Measurements from ENCODE around the gene ZNF580.

Gene ZNF580

DNA sequence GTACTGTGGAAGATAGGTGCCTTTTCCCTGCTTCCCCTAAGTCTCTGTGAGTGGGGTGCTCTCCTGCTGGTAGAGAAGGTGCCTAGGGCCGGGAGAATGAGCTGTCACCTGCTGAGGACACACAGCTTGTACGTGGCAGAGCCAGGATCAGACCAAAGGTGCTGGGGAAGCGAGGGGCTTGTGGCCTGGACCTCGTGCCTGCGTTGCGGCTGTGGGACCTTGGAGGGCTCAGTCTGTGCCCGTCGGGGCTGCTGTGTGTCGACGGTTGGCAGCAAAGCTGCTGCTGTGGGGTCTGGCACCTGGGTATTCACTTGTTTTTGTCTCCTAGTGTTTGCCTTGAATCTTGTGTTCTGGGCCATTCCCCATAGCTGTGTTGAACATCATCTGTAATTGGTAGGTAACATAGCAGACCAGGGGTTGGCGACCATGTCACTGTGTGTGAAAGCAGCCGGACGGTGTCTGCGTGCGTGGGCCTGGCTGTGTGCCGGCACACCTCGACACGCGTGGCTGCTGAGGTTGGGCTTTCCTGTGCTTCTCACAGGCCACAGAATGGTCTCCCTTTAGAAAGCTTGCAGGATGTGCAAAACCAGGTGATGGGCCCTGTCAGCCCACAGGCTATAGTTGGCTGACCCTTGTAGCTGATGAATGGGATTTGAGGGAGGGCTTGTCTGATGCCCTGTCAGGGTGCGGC is 23.2 kb downstream of the ZNF580 start:
- DNase-seq = no peak

DNA sequence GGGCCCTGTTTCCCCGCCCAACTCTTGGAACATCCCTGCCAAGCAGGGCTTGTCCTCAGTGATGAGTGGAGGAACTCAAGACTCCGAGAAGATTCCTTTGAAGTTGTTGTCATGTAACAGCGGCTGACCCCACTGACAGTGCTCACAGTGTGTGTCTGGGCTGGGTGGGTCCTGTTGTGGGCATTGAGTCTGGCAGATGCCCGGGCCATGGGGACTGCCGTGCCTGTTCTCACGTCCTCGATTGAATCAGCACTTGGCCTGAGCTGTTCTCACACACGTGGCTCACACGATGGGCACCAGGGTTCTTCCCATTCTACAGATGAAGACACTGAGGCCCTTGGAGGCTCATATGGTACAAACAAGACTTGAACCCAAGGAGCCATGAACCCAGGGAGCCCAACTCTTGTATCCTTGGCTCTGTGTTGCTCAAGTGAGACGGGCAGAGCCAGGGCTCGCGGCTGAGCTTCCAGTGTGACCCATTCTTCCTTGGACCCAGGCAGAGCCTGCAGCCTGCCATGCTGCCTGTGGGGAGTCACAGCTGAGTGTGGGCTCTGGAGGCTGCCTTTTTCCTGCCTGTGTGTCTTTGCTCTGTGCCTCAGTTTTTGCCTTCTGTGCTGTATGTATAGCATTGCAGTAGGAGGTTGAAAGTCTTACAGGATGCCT is 25.7 kb downstream of the ZNF580 start:
- DNase-seq = no peak

DNA sequence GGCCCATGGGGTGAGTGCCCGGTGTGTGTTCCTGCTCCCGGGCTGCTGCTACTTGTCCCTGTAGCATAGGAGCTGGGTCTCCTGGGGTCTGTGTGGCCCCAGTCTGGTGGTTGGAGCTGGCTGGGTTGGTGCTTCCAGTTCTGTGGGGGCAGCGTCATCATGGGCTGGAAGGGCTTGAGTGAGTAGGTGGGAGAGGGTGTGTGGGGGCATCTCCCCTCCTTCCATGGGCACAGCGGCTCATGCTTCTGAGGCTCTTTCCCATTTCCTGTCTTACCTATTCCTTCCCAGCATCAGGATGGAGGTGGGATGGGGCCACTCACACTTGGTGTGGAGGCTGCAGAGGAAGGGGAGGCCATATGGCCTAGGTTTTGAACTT is 26.2 kb downstream of the ZNF580 start:
- DNase-seq = no peak

DNA sequence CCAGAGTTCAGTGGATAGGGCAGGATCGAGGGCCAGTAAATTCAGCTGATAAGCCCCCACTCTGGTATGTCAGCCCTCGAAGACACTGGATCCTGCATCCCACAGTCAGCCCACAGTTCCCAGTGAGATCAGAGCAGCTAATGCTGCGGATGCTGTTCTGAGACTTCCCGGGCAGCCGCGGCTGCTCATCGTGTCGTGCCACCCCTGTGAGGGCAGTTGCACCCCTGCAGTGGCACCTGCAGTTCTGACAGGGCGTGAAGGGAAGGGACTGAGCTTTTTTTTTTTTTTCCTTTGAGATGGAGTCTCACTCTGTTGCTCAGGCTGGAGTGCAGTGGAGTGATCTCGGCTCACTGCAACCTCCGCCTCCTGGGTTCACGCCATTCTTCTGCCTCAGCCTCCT is 26.7 kb downstream of the ZNF580 start:
- DNase-seq = no peak

DNA sequence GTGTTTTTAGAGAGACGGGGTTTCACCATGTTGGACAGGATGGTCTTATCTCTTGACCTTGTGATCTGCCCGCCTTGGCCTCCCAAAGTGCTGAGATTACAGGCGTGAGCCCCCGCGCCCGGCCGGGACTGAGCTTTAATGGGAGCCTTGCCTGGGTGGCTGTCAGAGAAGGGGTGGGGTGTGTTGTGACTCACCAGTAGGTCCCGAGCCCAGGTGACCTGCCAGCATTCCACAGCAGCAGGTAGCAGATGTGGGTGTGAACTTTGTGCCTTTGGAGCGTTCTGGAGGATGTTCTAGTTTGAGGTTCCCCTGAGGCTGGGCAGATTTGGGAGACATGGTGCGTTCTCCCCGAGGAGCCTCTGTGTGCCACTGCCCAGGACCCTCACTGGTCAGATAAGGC is 27.2 kb downstream of the ZNF580 start:
- no peak for DNase-seq

DNA sequence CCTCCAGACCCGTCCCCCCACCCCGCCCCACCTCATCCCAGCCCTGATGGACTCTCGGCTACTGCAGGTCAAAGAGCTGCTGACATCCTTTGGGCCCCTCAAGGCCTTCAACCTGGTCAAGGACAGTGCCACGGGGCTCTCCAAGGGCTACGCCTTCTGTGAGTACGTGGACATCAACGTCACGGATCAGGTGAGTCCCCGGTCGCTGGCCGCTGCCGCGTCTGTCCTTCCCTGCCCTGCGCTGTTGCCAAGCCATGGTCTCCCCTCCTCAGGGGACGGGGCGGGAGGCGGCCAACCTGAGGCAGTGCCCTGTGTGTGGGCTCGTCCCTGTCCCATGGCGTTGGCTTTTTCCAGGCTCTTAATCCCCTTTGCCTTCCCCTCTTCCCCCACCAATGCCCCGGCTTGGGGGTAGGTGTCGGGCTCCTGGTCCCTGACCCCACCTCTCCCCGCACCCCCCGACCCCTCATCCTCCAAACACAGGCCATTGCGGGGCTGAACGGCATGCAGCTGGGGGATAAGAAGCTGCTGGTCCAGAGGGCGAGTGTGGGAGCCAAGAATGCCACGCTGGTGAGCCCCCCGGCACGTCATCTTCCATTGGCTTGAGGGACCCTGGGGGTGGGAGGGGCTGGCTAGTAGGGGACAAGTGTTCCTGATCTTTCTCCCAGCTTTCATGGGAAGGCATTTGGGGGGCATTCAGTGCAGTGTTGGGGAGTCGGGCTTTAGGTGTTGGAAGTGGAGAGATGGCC is 28.0 kb downstream of the ZNF580 start:
- DNase-seq = no peak

DNA sequence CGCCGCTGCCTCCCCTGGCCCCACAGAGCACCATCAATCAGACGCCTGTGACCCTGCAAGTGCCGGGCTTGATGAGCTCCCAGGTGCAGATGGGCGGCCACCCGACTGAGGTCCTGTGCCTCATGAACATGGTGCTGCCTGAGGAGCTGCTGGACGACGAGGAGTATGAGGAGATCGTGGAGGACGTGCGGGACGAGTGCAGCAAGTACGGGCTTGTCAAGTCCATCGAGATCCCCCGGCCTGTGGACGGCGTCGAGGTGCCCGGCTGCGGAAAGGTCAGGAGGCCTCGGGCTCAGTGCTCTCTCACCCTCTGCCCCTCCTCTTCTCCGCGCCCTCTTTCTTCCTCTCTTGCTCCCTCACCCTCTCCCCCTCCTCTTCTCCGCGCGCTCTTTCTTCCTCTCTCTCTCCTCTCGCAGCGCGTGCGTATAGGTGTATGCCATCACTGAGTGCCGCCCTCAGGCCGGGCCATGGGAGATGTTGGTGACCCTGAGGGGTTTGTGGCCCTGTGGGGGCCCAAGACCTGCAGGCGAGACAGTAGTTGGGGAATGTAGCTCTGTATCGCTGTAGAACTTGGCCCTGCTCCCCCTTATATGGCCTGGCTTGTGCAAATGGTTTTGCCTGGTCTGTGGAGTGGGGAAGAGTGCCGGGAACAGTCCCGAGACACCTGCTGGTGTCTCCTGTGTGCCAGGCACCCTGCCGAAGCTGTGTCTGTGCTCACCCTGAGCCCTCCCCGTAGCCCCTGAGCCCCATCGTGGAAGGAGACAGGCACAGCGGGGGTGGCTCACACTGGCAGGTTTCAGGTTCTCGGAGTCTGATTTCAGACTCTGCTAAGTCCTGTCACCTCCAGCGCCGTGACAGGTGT is 28.8 kb downstream of the ZNF580 start:
- no peak for DNase-seq

DNA sequence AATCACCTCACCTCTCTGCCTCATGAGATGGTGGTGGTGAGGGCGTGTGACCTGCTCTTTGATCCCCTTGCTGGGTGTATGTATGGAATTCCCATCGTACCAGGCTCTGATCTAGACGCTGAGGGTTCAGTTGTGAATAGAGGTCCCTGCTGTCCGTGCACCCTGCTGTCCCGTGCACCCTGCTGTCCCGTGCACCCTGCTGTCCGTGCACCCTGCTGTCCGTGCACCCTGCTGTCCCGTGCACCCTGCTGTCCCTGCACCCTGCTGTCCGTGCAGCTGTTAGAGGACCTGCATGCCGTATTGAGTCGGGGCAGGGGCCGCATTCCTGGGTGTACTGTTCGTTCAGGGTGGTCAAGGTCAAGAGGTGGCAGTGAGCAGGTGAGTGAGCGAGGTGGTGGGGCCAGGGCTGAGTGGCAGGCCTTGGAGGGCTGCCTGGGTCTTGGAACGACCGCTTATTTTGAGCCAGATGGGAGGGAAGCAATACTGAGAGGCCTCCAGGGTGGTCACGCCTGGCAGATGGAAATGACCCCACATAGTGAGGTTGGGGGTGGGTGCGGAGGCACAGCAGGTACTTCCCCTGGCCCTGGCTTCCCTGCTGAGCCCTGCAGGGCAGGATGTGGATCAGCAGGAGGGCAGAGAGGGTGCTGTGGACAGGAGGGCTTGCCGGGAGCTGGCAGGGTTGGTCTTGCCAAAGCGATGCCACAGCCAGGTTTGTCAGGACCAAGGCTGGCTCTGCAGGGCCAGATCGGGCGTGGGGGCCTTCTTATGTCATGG is 29.7 kb downstream of the ZNF580 start:
- DNase-seq = peak in 2 of 3 experiments; percentile 13 to 19

DNA sequence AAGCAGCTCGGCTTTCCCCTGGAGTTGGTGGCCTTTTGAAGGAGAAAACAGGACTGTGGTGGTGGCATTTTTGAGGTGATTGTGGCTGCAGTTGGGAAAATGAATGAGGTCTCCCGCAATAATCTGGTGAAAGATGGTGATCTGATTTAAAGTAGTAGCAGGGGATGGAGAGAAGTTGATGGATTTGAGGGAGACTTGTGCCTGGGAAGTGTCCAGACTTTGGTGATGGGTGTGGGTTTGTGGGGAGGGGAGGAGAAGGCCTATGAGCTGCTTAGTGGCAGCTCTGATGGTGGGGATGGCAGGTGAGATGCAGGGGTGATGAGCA is 30.2 kb downstream of the ZNF580 start:
- no peak for DNase-seq

DNA sequence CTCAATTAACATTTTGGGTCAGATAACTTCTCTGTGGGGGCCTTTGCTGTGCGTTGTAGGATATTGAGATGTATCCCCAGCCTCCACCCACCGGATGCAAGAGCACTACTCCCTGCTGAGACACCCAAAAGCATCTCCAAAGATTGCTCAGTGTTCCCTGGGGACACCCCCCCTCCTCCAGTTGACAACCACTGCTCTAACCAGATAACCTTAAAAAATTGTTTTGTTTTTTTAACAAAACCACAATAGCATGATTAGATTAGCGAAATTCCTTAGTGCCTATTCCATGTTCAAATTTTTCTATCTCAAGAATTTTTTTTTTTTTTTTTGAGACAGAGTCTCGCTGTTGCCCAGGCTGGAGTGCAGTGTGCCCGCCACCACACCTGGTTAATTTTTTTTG is 31.6 kb downstream of the ZNF580 start:
- no peak for DNase-seq

DNA sequence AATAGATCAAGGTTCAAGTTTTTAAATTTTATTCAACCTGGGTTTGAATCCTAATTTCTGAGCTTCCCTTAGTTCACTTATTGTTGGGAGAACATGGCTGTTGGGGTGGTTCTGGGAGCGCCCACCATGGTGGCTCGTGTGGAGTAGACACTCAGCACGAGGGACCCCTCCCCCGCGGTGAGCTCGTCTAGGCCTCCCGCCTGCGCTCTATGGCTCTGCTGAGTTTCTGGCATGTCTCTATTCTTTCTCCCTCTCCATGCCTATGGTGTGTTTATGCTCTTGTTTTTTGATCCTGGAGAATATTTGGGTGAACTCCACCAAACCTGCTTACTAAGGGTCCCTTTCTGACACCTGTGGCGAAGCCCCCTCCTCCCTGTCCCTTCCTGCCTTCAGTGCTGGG is 32.7 kb downstream of the ZNF580 start:
- DNase-seq = no peak

DNA sequence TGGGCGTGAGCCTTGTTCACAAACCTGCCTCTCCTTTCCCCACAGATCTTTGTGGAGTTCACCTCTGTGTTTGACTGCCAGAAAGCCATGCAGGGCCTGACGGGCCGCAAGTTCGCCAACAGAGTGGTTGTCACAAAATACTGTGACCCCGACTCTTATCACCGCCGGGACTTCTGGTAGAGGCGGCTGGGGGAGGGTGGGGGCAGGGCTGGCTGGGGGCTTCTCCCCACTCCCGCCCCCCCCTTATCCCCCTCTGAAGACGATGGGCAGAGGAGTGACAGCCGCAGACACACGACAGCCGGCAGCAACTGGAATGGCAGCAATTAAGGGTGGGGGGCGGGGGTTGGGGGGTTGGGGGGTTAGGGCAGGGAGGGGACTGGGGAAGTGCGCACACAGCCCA is 33.1 kb downstream of the ZNF580 start:
- DNase-seq = no peak

DNA sequence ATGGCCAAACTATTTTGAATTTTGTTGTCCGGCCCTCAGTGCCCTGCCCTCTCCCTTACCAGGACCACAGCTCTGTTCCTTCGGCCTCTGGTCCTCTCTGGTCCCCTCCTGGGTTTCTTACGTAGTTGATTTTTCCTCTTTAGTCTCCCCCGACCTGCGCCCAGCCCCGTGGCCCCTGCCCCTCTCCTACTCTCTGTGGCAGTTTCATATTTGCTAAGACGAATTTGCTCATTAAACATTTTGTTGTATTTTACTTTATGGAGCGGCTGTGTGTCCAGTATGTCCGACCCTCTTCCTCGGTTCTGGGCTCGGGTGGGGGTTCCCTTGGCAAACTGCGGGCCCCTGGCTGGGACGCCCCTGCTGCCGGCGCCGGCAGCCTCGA is 33.6 kb downstream of the ZNF580 start:
- DNase-seq = peak in 1 of 3 experiments; percentile 31

DNA sequence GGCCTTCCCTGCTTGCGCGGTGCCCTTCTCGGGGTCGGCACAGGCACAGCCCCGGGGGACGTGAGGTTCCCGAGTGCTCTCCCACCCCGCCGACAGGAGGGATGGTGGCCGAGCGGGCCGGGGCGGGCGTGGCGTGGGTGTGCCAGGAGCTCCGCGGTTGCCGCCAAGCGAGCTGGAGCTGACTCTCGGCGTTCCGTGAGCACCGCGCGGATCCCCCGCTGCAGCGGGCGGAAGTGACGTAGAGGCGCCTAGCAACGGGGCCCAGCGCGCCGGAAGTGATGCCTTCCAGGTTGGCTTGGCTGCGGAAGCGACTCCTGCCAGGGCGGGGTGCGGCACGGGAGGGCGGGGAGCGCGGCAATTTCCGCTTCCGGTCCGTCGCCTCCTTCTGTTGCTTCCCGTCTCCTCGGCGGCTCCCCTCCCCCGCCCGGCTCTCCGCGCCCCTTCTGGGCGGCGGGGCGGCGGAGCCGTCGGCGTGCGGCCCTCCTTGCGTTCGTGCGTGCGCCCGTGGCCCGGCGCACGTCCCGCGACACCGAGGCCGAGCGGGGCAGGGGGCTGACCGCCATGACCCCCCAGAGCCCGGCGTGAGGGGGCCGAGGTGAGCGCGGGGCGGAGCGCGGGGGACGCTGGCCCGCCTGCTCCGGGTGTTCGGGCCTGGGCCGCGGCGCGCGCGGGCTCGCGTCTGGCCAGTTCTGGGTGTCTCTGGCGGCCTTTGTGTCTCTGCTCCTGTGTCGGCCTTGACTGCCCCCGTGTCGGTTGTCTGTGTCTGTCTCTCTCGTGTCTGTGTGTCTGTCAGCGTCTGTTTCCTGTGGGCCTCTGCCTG is 34.2 kb downstream of the ZNF580 start, which contains the start of gene EPN1:
Gene EPN1 (plus strand): TSS at position 386 of the 820 bp plus-strand sequence. CDS start 3,402 bp downstream, outside the sequence.
- DNase-seq = peak; percentile 95 to 97 (median 97)

DNA sequence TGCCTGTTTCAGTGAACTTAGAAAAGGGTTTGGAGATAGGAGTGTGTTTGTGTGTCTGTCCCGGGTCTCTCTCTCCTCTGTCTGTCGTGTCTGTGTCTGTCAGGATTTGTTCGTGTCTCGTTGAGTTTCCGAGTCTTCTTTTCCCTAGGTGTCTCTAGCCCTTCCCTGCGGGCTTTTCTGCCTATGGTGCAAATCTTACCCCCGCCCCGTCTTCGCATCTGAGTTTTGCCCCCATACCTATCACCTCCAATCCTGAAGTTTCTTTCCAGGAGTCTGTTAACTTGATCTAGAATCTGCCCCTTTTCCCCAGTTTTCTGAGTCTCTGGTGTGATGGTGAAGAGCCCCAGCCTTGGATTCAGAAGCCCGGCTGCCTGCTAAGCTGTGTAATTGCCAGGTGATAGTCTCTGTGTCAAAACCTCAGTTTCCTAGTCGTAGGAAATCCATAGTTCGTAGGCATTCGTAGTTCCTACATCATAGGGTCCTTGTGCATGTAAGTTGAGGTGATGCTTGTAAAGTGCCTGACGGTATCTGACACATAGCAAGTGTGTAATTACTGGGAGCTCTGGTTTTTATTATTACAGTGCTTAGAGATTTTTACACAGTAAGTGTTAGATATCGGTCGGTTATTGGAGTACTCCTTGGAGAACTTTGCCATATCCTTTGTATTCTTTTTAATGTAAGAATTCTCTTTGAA is 35.0 kb downstream of the ZNF580 start:
- DNase-seq = no peak

DNA sequence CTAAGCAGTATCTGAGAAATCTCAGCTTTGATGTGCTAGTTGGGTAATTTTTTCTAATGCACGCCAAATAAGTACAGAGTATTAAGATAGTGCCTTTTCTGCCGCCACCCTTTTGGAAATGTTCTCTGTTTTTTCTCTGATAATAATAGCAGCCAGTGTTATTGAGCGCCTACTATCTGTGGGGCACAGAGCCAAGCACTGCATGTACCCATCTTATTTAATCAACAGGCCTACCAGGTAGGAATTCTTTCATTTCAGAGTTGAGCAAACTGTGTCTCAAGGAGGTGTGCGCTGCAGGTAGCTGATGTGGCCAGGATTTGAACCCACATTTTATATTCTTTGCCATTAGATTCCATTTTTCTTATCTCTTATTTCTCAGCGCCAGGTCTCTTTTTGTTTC is 35.6 kb downstream of the ZNF580 start:
- no peak for DNase-seq

DNA sequence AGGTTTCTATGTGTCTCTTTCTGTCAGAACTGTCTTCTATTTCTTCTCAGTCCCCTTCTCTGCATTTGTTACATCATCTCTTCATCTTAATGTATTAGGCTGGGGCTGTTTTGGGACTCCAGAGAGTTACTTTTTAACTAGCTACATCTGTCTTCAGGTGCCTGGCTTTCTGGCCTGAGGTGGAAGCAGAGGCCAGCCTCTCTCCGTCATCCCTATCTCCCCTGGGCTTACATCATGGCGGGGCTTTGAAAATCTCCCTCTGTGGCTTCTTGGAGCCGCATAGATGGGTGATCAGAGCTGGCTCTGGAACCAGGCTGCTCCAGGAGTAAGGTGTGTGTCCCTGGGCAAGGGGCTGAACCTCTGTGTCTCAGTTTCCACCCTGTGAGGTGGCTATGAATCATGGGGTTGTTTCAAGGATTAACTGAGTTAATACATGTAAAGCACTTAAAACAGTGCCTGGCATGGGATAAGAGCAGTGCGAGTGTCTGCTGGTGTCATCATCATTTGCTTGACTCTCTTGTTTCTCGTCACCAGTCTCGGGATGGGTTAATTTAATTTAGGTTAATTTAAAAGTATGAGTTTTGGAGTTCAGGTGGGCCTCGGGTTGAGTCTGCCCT is 36.2 kb downstream of the ZNF580 start:
- DNase-seq = no peak

DNA sequence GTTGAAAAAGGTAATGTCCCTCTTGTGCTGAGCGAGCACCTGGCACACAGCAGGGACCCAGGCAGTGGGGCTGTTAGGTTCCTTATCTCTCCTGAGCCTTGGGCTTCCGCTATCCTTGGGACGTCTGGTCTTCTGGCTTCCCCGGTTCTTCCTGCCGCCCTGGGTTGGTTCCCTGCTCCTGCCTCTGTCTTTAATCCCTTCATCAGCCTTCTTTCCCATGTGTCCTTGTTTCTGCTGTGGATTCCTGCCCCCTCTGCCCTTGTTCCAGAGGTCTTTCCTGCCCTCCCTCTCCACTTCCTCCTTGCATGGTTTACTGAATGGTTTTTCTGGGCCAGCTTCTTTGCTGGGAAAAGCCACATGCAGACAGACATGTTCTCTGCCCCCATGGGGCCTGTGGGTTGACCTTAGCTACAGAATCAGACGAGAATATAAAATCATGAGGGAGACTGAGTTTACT is 36.8 kb downstream of the ZNF580 start:
- DNase-seq = no peak

DNA sequence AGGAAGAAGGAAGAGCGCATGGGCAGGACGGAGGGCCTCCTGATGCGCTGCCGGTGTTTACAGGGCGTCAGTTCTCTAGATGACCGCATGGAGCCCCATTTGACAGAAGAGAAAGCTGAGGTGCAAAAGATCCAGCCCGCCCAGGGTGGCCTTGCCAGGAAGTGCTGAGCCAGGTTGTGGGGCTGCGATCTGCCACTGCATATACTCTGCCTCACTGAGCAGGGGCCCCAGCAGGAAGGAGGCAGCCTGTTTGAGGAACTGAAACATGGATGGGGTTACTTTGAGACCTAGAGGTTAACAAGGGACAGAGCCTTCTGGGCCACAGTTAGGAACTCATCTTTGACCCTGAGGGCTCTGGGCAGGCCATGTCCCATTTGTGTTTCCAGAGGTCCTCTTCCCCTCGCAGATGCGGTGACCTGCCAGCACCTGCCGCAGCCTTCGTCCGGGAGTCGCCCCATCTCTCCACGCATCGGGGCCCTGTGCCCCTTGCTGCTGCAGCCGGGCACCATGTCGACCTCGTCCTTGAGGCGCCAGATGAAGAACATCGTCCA is 37.4 kb downstream of the ZNF580 start:
- no peak for DNase-seq

Data from NCI-H1417 (cell line).